Fibroblast of lung (primary cell): ENCODE results near the gene MANBA. TPM values are rescaled to one million over a fixed set of nuclear protein-coding genes. Genes with fewer than 3 reads are reported as not detected.
"Not testable (repeated sequence)": the region's sequence is repeated elsewhere in the genome, so short reads cannot be mapped to it uniquely, and the experiment has no call there.

Experiments used
- DNase-seq, 2 donors: peaks; one replicate each; pipeline versions ENCODE4 v3.0.0 to v3.0.0-alpha.2; 2010; ENCODE audit warnings: low read depth in 2 of 2
- H2AFZ ChIP-seq: 2 replicates; pipeline ENCODE4 v1.5.1; 2012; ENCODE audit warnings: low read length, control low read depth, inconsistent platforms
- H3K27ac ChIP-seq: 2 replicates; pipeline ENCODE4 v1.5.1; 2011; ENCODE audit warnings: low read length, control low read depth; ENCODE audit not compliant: insufficient read depth
- H3K27me3 ChIP-seq: 2 replicates; pipeline ENCODE4 v1.5.1; 2011; ENCODE audit warnings: mild to moderate bottlenecking, low read length; ENCODE audit not compliant: control insufficient read depth, insufficient read depth
- H3K36me3 ChIP-seq: 2 replicates; pipeline ENCODE4 v1.5.1; 2011; ENCODE audit warnings: low read length; ENCODE audit not compliant: control insufficient read depth, insufficient read depth
- H3K4me1 ChIP-seq: 2 replicates; pipeline ENCODE4 v1.5.1; 2011; ENCODE audit warnings: low read length; ENCODE audit not compliant: control insufficient read depth, insufficient read depth; ENCODE audit errors: extremely low read depth
- H3K4me2 ChIP-seq: 2 replicates; pipeline ENCODE4 v1.5.1; 2011; ENCODE audit warnings: low read length, control low read depth; ENCODE audit not compliant: insufficient read depth; ENCODE audit errors: extremely low read depth
- H3K4me3 ChIP-seq, 4 experiments: fragments of 200-600 bp in 1 of 4; sonication (generic) in 1 of 4; replicated peaks in 1 of 4; 2 replicates each; pipeline ENCODE4 v1.5.1; 2011 to 2016; ENCODE audit warnings: low read length in 4 of 4, low read depth in 3 of 4, mild to moderate bottlenecking in 3 of 4, control low read depth in 2 of 4, inconsistent platforms in 1 of 4, mixed read lengths in 1 of 4; ENCODE audit not compliant: insufficient read depth in 1 of 4; ENCODE audit errors: control extremely low read depth in 1 of 4
- H3K79me2 ChIP-seq: 2 replicates; pipeline ENCODE4 v1.5.1; 2012; ENCODE audit warnings: mild to moderate bottlenecking, low read length, inconsistent platforms; ENCODE audit not compliant: control insufficient read depth, insufficient read depth
- H3K9ac ChIP-seq: 2 replicates; pipeline ENCODE4 v1.5.1; 2011; ENCODE audit warnings: mild to moderate bottlenecking, low read length, control low read depth; ENCODE audit not compliant: insufficient read depth
- H3K9me3 ChIP-seq: 2 replicates; pipeline ENCODE4 v1.5.1; 2012; ENCODE audit warnings: low read depth, low read length; ENCODE audit not compliant: control insufficient read depth, insufficient read depth
- H4K20me1 ChIP-seq: 2 replicates; pipeline ENCODE4 v1.5.1; 2011; ENCODE audit warnings: low read length; ENCODE audit not compliant: control insufficient read depth, insufficient read depth; ENCODE audit errors: extremely low read depth
- EZH2 ChIP-seq: IDR thresholded peaks from 2 replicates; pipeline ENCODE4 v1.5.1; 2012; ENCODE audit warnings: low read length, control low read depth, mild to moderate bottlenecking; ENCODE audit errors: missing control alignments
- polyA plus RNA-seq, 2 donors: library from polyadenylated mRNA; depleted of rRNA in 1 of 2; stranded (reverse) in 1 of 2; unstranded in 1 of 2; fragments of >200 nt; gene quantifications; 2 replicates each; pipeline ENCODE4 v1.2.1, GENCODE V29; 2011 to 2012; ENCODE audit warnings: missing spikeins in 1 of 2
- total RNA-seq: library from RNA; depleted of rRNA; stranded (reverse); fragments of >200 nt; gene quantifications from 2 replicates; pipeline ENCODE4 v1.2.1, GENCODE V29; 2014
- TF ChIP-seq, protein P1 (sequence below), 2 donors: IDR thresholded peaks in 1 of 2; conservative IDR thresholded peaks in 1 of 2; 1 replicate in 1 of 2; 2 replicates in 1 of 2; pipeline ENCODE4 v1.5.1; 2011 to 2012; ENCODE audit warnings: low read length in 2 of 2, control low read depth in 1 of 2, inconsistent platforms in 1 of 2, low read depth in 1 of 2, mild to moderate bottlenecking in 1 of 2

Gene MANBA
- total and polyA plus RNA-seq, 2 donors (not counting 1 experiment from before 2014, with no cell fraction given) = 13.4 to 97.9 TPM

DNA sequence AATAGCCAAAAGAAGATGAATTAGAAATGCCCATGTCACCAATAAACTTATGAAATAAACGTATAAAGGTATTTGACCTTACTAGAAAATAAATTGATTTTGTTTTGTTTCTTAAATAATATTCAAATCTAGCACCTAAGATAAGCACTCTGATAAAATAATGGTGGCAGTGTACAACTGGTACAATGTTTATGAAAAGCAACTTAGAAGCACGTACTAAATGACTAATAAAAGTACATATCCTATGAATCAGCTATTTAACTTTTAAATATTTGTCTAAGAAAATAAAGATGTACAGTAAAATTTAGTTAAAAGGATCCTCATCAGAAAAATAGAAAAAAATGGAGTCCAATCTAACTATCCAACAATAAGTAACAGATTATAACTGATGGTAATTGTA is 6.7 kb downstream of the MANBA start:
- H4K20me1 ChIP-seq = no peaks in the 10 kb centered on the region
- H2AFZ ChIP-seq = no peak overlapping the region
- H3K4me3 ChIP-seq = no peak overlapping the region
- no peaks in the 10 kb centered on the region for H3K36me3 ChIP-seq
- no peaks in the 10 kb centered on the region for H3K9me3 ChIP-seq
- no peaks in the 10 kb centered on the region for H3K4me1 ChIP-seq
- no peak overlapping the region for H3K27ac ChIP-seq
- H3K27me3 ChIP-seq = no peaks in the 10 kb centered on the region
- H3K4me2 ChIP-seq = peak overlapping the region; percentile 25
- H3K9ac ChIP-seq = no peak overlapping the region
- TF ChIP-seq, protein P1, sequence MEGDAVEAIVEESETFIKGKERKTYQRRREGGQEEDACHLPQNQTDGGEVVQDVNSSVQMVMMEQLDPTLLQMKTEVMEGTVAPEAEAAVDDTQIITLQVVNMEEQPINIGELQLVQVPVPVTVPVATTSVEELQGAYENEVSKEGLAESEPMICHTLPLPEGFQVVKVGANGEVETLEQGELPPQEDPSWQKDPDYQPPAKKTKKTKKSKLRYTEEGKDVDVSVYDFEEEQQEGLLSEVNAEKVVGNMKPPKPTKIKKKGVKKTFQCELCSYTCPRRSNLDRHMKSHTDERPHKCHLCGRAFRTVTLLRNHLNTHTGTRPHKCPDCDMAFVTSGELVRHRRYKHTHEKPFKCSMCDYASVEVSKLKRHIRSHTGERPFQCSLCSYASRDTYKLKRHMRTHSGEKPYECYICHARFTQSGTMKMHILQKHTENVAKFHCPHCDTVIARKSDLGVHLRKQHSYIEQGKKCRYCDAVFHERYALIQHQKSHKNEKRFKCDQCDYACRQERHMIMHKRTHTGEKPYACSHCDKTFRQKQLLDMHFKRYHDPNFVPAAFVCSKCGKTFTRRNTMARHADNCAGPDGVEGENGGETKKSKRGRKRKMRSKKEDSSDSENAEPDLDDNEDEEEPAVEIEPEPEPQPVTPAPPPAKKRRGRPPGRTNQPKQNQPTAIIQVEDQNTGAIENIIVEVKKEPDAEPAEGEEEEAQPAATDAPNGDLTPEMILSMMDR (conservative IDR thresholded peaks at IDR 0.05 in 1 of 2, IDR thresholded peaks at IDR 0.05 in 1 of 2; ENCODE audit: low read depth in 1 of 2, low read length in 2 of 2) = no peak
- TF ChIP-seq EZH2 = no peak
- DNase-seq = no peak
- H3K79me2 ChIP-seq = peaks cover 6% of the 10 kb centered on the region

DNA sequence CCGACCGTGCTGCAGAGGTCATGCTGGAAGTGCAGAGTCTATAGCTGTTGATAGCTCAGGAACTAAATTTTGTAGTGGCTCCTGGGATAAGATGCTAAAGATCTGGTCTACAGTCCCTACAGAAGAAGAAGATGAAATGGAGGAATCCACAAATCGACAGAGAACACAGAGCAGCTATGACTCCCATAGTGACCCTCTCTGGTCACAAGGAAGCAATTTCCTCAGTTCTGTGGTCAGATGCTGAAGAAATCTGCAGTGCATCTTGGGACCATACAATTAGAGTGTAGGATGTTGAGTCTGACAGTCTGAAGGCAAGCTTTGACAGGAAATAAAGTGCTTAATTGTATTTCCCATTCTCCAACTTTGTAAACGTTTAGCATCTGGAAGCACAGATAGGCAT is 8.8 kb downstream of the MANBA start:
- no peaks in the 10 kb centered on the region for H3K27me3 ChIP-seq
- no peak overlapping the region for H3K4me3 ChIP-seq
- no peak overlapping the region for H3K4me2 ChIP-seq
- no peaks in the 10 kb centered on the region for H4K20me1 ChIP-seq
- no peak for TF ChIP-seq EZH2
- TF ChIP-seq, protein P1 (conservative IDR thresholded peaks at IDR 0.05 in 1 of 2, IDR thresholded peaks at IDR 0.05 in 1 of 2; ENCODE audit: low read depth in 1 of 2, low read length in 2 of 2) = no peak
- no peaks in the 10 kb centered on the region for H3K79me2 ChIP-seq
- DNase-seq = no peak
- H3K9me3 ChIP-seq = no peaks in the 10 kb centered on the region
- no peak overlapping the region for H3K9ac ChIP-seq
- H3K27ac ChIP-seq = no peak overlapping the region
- H3K36me3 ChIP-seq = no peaks in the 10 kb centered on the region
- H2AFZ ChIP-seq = no peak overlapping the region
- no peaks in the 10 kb centered on the region for H3K4me1 ChIP-seq

GRCh38 chr4:102743352-102743751 is 17.4 kb downstream of the MANBA start:
- not testable (repeated sequence) for H3K9ac ChIP-seq, H3K4me2 ChIP-seq, DNase-seq, H2AFZ ChIP-seq, H3K36me3 ChIP-seq, H3K79me2 ChIP-seq, H3K4me1 ChIP-seq, H4K20me1 ChIP-seq, H3K9me3 ChIP-seq, H3K27me3 ChIP-seq, H3K27ac ChIP-seq, H3K4me3 ChIP-seq

DNA sequence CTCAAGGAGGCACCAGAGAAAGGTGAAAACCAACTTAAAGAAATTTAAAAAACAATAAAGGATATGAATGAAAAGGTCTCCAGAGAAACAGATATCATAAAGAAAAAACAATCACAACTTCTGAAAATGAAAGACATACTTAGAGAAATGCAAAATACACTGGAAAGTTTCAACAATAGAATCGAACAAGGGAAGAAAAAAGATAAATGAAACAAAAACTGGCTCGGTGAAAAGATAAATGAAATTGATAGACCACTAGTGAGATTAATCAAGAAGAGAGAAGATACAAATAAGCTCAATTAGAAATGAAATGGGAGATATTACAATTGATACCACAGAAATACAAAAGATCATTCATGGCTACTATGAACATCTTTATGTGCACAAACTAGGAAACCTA is 22.0 kb downstream of the MANBA start:
- DNase-seq, H3K4me3 ChIP-seq, H3K27me3 ChIP-seq, H3K9ac ChIP-seq, H3K27ac ChIP-seq, H3K36me3 ChIP-seq, H3K4me2 ChIP-seq, H2AFZ ChIP-seq, H4K20me1 ChIP-seq, H3K9me3 ChIP-seq, H3K4me1 ChIP-seq, H3K79me2 ChIP-seq: not testable (repeated sequence)
